ENCODE measurements around the gene PSMG1. TPM values are rescaled to one million over a fixed set of nuclear protein-coding genes. Genes with fewer than 3 reads are reported as not detected.

Gene PSMG1
- total RNA-seq, 6 donors from 2014 or later: 6.1 to 24.6 (median 19.7) TPM

DNA sequence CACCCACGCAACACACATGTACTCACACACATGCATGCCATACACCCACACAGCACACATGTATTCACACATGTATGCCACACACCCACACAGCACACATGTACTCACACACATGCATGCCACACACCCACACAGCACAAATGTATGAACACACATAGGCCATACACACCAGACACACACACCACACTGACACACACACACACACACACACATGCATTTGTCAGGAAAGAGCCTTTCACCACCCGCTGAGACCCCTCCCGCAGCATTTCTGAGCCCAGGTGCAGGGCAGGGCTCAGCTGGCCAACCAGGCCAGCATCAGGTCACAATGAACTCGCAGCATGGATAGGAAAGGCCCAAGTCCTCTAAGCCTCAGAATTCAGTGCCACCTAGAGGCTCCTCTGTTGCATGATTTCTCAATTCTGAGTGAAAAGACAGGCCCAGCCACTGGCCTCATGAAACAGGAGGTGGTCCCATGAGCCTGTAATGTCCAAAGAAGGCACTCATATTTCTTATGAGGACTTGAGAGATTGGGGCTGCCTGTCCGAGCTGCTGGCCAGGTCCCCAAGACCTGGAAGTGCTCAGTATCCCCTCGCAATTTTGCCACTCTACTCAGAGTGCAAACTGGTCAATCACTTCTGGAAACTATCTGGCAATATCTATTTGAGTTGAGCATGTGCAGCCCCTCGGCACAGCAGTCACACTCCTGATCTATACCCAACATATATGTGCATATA lies 57.3 kb downstream of the PSMG1 start:
- peak; percentile 33 to 59 for DNase-seq

More for the DNA sequence above, 57.3 kb downstream of the PSMG1 start:
- peaks cover 0 to 3% (median 0%) of the 10 kb centered on the region in 4 donors for H3K9me3 ChIP-seq
- H3K4me3 ChIP-seq: no peak overlapping the region
- peak; percentile 84 to 90 for ATAC-seq (ENCODE audit: low FRiP score in 2 of 2)
- no peak overlapping the region for H3K27ac ChIP-seq
- peak; percentile 11 to 50 for TF ChIP-seq POLR2AphosphoS5 (IDR thresholded peaks at IDR 0.05)
- peak; percentile 39 to 76 (median 67) for TF ChIP-seq CTCF (IDR thresholded peaks at IDR 0.05)
- TF ChIP-seq POLR2A (IDR thresholded peaks at IDR 0.05): no peak
- no peaks in the 10 kb centered on the region for H3K27me3 ChIP-seq
- peaks cover 3 to 14% (median 8%) of the 10 kb centered on the region in 4 donors for H3K4me1 ChIP-seq
- H3K36me3 ChIP-seq: no peaks in the 10 kb centered on the region
- WGBS, 2 donors: 35 to 66% methylated on average over 4 to 7 of the region's 7 CpGs

Other genes with a start within 250 kb of the PSMG1 start
- 100 to 1,000 TPM in 1 of 6 donors, 10 to 100 TPM in 5; 23.4 to 144 (median 42.0) TPM for gene BRWD1, start 130.2 kb upstream of the PSMG1 start, total RNA-seq
- 100 to 1,000 TPM in 3 of 6 donors, 10 to 100 TPM in 3; 80.7 to 164 (median 115) TPM for gene HMGN1, start 165.6 kb upstream of the PSMG1 start, total RNA-seq